Frontal cortex (tissue), 4 donors: ENCODE data around the gene FHL1. TPM values are rescaled to one million over a fixed set of nuclear protein-coding genes. Genes with fewer than 3 reads are reported as not detected.
A peak's percentile ranks its signal among the peaks of the same experiment; 100 is the strongest.

Experiments used
- DNase-seq, 2 donors: peaks; one replicate each; pipeline ENCODE4 v3.0.0; 2012; ENCODE audit warnings: low spot score in 2 of 2
- FAIRE-seq: peaks from 2 replicates; lab custom pipeline; 2012; peaks lifted over from hg19 to GRCh38; lab: Jason Lieb, UNC
- total RNA-seq: library from RNA; depleted of rRNA; stranded (reverse); fragments of >200 nt; gene quantifications from one replicate; pipeline ENCODE4 v1.2.3, GENCODE V29; 2014
- donor health status: control.
- donor health status: control.
- donor health status: control.

The FHL1 gene
- total RNA-seq, 1 donor from 2014 or later, result 90.1 TPM

GRCh38 chrX:136203951-136204350 is 56.6 kb downstream of the FHL1 start:
- FAIRE-seq, result no peak
- DNase-seq, result no peak

- FAIRE-seq, result no peak
Measured at GRCh38 chrX:136204571-136204970, 57.2 kb downstream of the FHL1 start.

DNA sequence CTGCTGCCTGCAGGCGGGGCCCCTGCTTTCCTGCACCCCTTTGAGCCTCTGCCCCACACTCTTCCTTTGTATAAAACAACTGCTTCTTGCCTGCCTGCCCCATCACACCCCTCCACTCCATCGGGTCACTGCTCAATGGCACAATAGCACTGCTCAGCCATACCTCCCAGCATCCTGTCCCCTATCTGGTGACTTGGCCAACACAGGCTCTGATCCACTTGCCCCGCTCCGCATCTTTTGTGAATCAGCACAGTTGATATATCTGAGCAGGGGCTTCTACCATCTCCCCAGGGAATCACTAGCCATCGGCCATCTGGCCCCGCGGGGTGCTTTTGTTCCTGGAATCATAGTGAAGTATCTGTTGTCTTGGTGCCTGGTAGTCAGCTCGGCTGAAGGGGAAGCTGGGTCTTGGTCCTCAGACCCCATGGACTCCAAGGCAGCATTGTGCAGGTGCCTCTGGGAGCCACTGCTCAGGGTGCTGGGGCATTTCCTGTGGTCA is 58.6 kb downstream of the FHL1 start:
- no peak for DNase-seq
- no peak for FAIRE-seq

More at GRCh38 chrX:136204571-136204970, 57.2 kb downstream of the FHL1 start:
- no peak for DNase-seq

DNA sequence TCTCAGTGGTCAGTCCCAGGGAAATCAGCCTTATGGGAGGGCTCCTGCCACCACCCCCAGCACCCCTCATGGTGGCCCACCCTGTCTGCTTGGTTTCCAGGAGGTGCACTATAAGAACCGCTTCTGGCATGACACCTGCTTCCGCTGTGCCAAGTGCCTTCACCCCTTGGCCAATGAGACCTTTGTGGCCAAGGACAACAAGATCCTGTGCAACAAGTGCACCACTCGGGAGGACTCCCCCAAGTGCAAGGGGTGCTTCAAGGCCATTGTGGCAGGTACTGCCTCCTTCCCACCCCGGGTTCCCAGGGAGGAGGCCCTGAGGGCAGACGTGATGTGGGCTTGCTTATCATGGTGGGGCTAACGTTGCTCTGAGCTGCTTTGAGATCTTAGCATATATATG is 59.6 kb downstream of the FHL1 start:
- DNase-seq (no peak), FAIRE-seq (no peak)

DNA sequence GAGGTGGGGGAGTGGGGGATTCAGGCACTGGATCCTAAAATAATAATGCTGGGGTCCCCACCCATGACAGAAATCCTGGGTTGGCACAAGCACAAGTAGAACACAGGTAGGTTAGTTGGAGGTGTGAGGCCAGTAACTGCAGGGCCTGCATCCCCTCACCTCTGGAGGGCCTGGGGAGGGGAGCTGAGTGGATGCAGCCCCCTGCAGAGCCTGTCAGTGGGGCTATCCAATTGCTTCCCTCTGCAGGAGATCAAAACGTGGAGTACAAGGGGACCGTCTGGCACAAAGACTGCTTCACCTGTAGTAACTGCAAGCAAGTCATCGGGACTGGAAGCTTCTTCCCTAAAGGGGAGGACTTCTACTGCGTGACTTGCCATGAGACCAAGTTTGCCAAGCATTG is 60.2 kb downstream of the FHL1 start:
- FAIRE-seq, result no peak
- no peak for DNase-seq

GRCh38 chrX:136209016-136209738 is 61.8 kb downstream of the FHL1 start:
- FAIRE-seq (no peak), DNase-seq (peak in 1 of 2 donors; percentile 34)

DNA sequence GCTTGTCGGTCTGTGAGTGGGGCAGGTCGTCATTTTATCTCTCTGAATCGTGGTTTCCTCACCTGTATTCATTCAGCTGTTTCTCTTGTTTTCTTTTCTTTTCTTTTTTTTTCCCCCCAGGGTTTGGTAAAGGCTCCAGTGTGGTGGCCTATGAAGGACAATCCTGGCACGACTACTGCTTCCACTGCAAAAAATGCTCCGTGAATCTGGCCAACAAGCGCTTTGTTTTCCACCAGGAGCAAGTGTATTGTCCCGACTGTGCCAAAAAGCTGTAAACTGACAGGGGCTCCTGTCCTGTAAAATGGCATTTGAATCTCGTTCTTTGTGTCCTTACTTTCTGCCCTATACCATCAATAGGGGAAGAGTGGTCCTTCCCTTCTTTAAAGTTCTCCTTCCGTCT is 62.4 kb downstream of the FHL1 start:
- DNase-seq (no peak), FAIRE-seq (no peak)

DNA sequence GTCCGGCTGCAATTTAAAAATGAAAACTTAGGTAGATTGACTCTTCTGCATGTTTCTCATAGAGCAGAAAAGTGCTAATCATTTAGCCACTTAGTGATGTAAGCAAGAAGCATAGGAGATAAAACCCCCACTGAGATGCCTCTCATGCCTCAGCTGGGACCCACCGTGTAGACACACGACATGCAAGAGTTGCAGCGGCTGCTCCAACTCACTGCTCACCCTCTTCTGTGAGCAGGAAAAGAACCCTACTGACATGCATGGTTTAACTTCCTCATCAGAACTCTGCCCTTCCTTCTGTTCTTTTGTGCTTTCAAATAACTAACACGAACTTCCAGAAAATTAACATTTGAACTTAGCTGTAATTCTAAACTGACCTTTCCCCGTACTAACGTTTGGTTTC is 62.9 kb downstream of the FHL1 start:
- no peak for FAIRE-seq
- no peak for DNase-seq

DNA sequence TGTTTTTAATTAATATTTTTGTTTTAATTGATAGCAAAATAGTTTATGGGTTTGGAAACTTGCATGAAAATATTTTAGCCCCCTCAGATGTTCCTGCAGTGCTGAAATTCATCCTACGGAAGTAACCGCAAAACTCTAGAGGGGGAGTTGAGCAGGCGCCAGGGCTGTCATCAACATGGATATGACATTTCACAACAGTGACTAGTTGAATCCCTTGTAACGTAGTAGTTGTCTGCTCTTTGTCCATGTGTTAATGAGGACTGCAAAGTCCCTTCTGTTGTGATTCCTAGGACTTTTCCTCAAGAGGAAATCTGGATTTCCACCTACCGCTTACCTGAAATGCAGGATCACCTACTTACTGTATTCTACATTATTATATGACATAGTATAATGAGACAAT is 63.5 kb downstream of the FHL1 start:
- DNase-seq (no peak), FAIRE-seq (no peak)

GRCh38 chrX:136211766-136212556 is 64.6 kb downstream of the FHL1 start:
- FAIRE-seq (no peak), DNase-seq (no peak)

- DNase-seq (no peak), FAIRE-seq (no peak)
Measured at GRCh38 chrX:136212557-136213111, 65.3 kb downstream of the FHL1 start.

GRCh38 chrX:136214551-136214950 is 67.2 kb downstream of the FHL1 start:
- no peak for DNase-seq
- no peak for FAIRE-seq

DNA sequence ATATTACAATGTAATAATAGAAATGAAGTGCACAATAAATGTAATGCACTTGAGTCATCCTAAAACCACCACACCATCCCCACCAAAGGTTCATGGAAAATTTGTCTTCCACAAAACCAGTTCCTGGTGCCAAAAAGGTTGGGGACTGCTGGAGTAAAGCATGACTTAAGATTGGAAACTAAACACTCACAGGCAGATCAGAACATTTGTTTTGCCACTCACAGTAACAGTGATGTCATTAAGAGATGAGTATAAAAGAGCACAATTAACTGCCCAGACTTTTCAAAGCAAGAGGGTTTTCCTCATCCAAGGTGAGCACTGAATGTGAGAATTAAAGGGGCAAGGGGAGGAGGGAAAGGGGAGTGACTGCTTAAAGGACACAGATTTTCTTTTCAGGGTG is 68.2 kb downstream of the FHL1 start:
- DNase-seq (no peak), FAIRE-seq (no peak)

- DNase-seq, result no peak
- FAIRE-seq, result no peak
Measured at GRCh38 chrX:136219893-136220292, 72.6 kb downstream of the FHL1 start.

DNA sequence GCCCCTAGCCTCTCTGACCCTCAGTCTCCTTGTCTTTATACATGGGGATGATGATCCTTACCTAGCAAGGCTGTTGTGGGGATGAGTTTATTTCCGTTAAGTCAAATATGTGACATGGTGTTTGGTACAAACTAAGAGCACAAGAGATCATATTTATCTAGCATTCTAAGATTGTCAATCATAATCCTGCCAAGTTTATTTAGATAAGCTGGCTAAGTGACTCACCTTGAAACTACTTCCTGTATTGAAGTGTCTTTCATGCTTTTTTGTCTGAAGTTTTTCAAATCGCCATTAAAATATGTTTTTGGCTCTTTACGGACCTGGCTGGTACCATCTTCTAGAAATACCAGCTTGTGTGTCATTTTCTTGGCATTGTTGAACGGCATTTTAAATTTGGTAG is 73.2 kb downstream of the FHL1 start:
- FAIRE-seq, result no peak
- no peak for DNase-seq

- DNase-seq (no peak), FAIRE-seq (no peak)
Measured at GRCh38 chrX:136220951-136221350, 73.6 kb downstream of the FHL1 start.

GRCh38 chrX:136221851-136222513 is 74.6 kb downstream of the FHL1 start:
- DNase-seq, result no peak
- no peak for FAIRE-seq

DNA sequence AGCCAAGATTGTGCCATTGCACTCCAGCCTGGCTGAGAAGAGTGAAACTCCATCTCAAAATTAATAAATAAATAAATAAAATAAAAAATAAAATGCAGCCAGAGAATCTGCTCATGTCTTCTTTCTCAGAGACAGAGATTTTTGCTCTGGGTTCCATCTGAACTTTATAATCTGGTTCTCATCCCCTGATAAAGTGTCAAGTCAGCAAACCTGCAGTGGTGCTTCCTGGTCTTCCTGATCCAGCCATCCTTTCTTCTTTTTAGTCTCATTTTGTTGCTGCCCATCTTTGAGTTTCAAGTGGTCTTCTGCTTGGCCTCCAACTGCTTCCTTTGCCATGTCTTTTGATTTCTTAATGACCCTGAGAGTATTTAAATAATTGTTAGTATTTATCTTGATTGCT is 79.7 kb downstream of the FHL1 start:
- FAIRE-seq (no peak), DNase-seq (no peak)

- DNase-seq, result no peak
- FAIRE-seq, result no peak
Measured at GRCh38 chrX:136227948-136228838, 80.9 kb downstream of the FHL1 start.

- FAIRE-seq (no peak), DNase-seq (no peak)
Measured at GRCh38 chrX:136228839-136229207, 81.5 kb downstream of the FHL1 start.
